A549 (cell line): ENCODE data around the gene FBRSL1. TPM values are rescaled to one million over a fixed set of nuclear protein-coding genes. Genes with fewer than 3 reads are reported as not detected.
A peak's percentile ranks its signal among the peaks of the same experiment; 100 is the strongest.

ENCODE experiments used
- ATAC-seq, 2 experiments: fragments of 200-7000 bp in 1 of 2; fragments of >200 bp in 1 of 2; cut with Nextera tagmentation in 1 of 2; cut with Tn5 transposase in 1 of 2; 3 replicates each; pipeline versions ENCODE4 v1.8.0 to v1.9.1; 2018 to 2020; ENCODE audit warnings: mild to moderate bottlenecking in 1 of 2, moderate library complexity in 1 of 2
- CTCF ChIA-PET: fragments of 300-600 bp; sonication (Branson Sonifier 250); formaldehyde crosslinking; extraction: SDS; loops from one replicate; lab custom pipeline; 2021; ENCODE audit warnings: antibody characterized with exemption, inconsistent platforms; lab: Yijun Ruan, JAX
- POLR2A ChIA-PET: fragments of 350-600 bp; formaldehyde crosslinking; extraction: SDS; loops from one replicate; lab custom pipeline; 2021; ENCODE audit warnings: antibody characterized with exemption, inconsistent platforms; lab: Yijun Ruan, JAX
- DNase-seq, 2 experiments: peaks; one replicate each; pipeline versions ENCODE4 v3.0.0 to v3.0.0-alpha.2; 2011 to 2016; ENCODE audit warnings: low read depth in 1 of 2, low spot score in 1 of 2
- FAIRE-seq: peaks from 2 replicates; lab custom pipeline; 2011; peaks lifted over from hg19 to GRCh38; lab: Jason Lieb, UNC
- H3K27ac ChIP-seq, 2 experiments: fragments of >200 bp; sonication (Bioruptor Twin); formaldehyde crosslinking; 3 replicates each; pipeline ENCODE4 v1.5.1; 2016 to 2017
- H3K4me1 ChIP-seq: fragments of >200 bp; sonication (Bioruptor Twin); formaldehyde crosslinking; 3 replicates; pipeline ENCODE4 v1.6.1; 2016
- H3K4me2 ChIP-seq: fragments of >200 bp; sonication (Bioruptor Twin); formaldehyde crosslinking; 3 replicates; pipeline ENCODE4 v1.6.1; 2016
- H3K4me3 ChIP-seq: fragments of >200 bp; sonication (Bioruptor Twin); formaldehyde crosslinking; 3 replicates; pipeline ENCODE4 v1.5.1; 2016
- H3K9me3 ChIP-seq: fragments of >200 bp; sonication (Bioruptor Twin); formaldehyde crosslinking; 3 replicates; pipeline ENCODE4 v1.6.1; 2016
- CEBPB ChIP-seq, 2 experiments: fragments of >200 bp in 1 of 2; sonication (Bioruptor Twin) in 1 of 2; formaldehyde crosslinking in 1 of 2; IDR thresholded peaks; 2 replicates each; pipeline ENCODE4 v1.6.1; 2012 to 2016
- CHD2 ChIP-seq: fragments of 150-350 bp; IDR thresholded peaks from 2 replicates; pipeline ENCODE4 v1.6.1; 2014; ENCODE audit warnings: low read length; ENCODE audit not compliant: partially characterized antibody
- EHMT2 ChIP-seq: fragments of 200-600 bp; sonication (generic); IDR thresholded peaks from 2 replicates; pipeline ENCODE4 v1.6.1; 2016; ENCODE audit warnings: antibody characterized with exemption, low read depth, mild to moderate bottlenecking, moderate library complexity
- FOSB ChIP-seq: fragments of 250-450 bp; sonication (Bioruptor Pico); IDR thresholded peaks from 2 replicates; pipeline ENCODE4 v1.5.0; 2020; ENCODE audit warnings: mild to moderate bottlenecking, moderate library complexity
- GATA3 ChIP-seq: IDR thresholded peaks from 2 replicates; pipeline ENCODE4 v1.6.1; 2012; ENCODE audit warnings: borderline replicate concordance
- HEYL ChIP-seq: fragments of 250-450 bp; sonication (Bioruptor Pico); IDR thresholded peaks from 2 replicates; pipeline ENCODE4 v1.8.0; 2021; ENCODE audit warnings: mild to moderate bottlenecking, moderate library complexity
- HOXA7 ChIP-seq: fragments of 250-450 bp; sonication (Bioruptor Pico); IDR thresholded peaks from 2 replicates; pipeline ENCODE4 v1.5.0; 2020; ENCODE audit warnings: mild to moderate bottlenecking, moderate library complexity
- KDM1A ChIP-seq: fragments of 200-600 bp; sonication (generic); IDR thresholded peaks from 2 replicates; pipeline ENCODE4 v1.6.1; 2016; ENCODE audit warnings: low read depth, mild to moderate bottlenecking
- KDM5A ChIP-seq: fragments of 200-600 bp; sonication (generic); IDR thresholded peaks from 2 replicates; pipeline ENCODE4 v1.6.1; 2016; ENCODE audit warnings: antibody characterized with exemption, mild to moderate bottlenecking
- NFE2L2 ChIP-seq: fragments of 150-350 bp; conservative IDR thresholded peaks from 2 replicates; pipeline ENCODE4 v1.6.1; 2014; ENCODE audit warnings: low read length
- NR3C1 ChIP-seq: fragments of >200 bp; sonication (Bioruptor Twin); formaldehyde crosslinking; IDR thresholded peaks from 3 replicates; pipeline ENCODE4 v1.6.1; 2017
- POLR2A ChIP-seq: IDR thresholded peaks from 2 replicates; pipeline ENCODE4 v1.6.1; 2012; ENCODE audit warnings: mild to moderate bottlenecking, low read length
- RARB ChIP-seq: fragments of 250-450 bp; sonication (Bioruptor Pico); IDR thresholded peaks from 2 replicates; pipeline ENCODE4 v1.8.0; 2021; ENCODE audit warnings: mild to moderate bottlenecking, moderate library complexity
- RCOR1 ChIP-seq: fragments of 150-350 bp; IDR thresholded peaks from 2 replicates; pipeline ENCODE4 v1.6.1; 2014; ENCODE audit warnings: antibody characterized with exemption, low read length, low read depth
- RFX5 ChIP-seq: fragments of 450-650 bp; IDR thresholded peaks from 2 replicates; pipeline ENCODE4 v1.7.1; 2014; ENCODE audit warnings: antibody characterized with exemption, mild to moderate bottlenecking, moderate library complexity
- SMC3 ChIP-seq: fragments of >200 bp; sonication (Bioruptor Twin); formaldehyde crosslinking; IDR thresholded peaks from 3 replicates; pipeline ENCODE4 v1.6.1; 2018; ENCODE audit warnings: inconsistent platforms
- TFCP2L1 ChIP-seq: fragments of 250-450 bp; sonication (Bioruptor Pico); IDR thresholded peaks from 2 replicates; pipeline ENCODE4 v1.5.0; 2021; ENCODE audit warnings: mild to moderate bottlenecking
- ZFP36 ChIP-seq: fragments of 450-650 bp; IDR thresholded peaks from 2 replicates; pipeline ENCODE4 v1.6.1; 2014; ENCODE audit warnings: borderline replicate concordance; ENCODE audit not compliant: partially characterized antibody
- ZNF302 ChIP-seq: fragments of 250-450 bp; sonication (Bioruptor Pico); IDR thresholded peaks from 2 replicates; pipeline ENCODE4 v1.9.0; 2021; ENCODE audit warnings: inconsistent platforms, mild to moderate bottlenecking, moderate library complexity
- ZSCAN20 ChIP-seq: fragments of 250-450 bp; sonication (Bioruptor Pico); IDR thresholded peaks from 2 replicates; pipeline ENCODE4 v1.8.0; 2022; ENCODE audit warnings: mild to moderate bottlenecking, moderate library complexity
- whole genome bisulfite sequencing: methylation state at CpG from one replicate; pipeline ENCODE4 v1.1.6; 2017; ENCODE audit errors: missing lambda C conversion rate; 5-methylcytosine and 5-hydroxymethylcytosine counted together
- polyA plus RNA-seq, 4 experiments: library from polyadenylated mRNA; depleted of rRNA in 3 of 4; stranded (reverse); fragments of >200 nt; fragmentation: RNase III in 1 of 4; extraction: RNeasy Plus Mini Kit Qiagen cat#74134 plus additional on column Dnase treatment in 1 of 4; gene quantifications; 2 replicates in 3 of 4; 3 replicates in 1 of 4; pipeline ENCODE4 v1.2.3, GENCODE V29; 2011 to 2017
- TF ChIP-seq, protein P1 (sequence below): IDR thresholded peaks from 2 replicates; pipeline ENCODE4 v1.6.1; 2012
- TF ChIP-seq, protein P2 (sequence below): IDR thresholded peaks from 2 replicates; pipeline ENCODE4 v1.6.1; 2012
- TF ChIP-seq, protein P3 (sequence below): IDR thresholded peaks from 2 replicates; pipeline ENCODE4 v1.6.1; 2012; ENCODE audit warnings: low read depth, borderline replicate concordance

The FBRSL1 gene
- polyA plus RNA-seq, 2 of the 4 experiments (the other 2 are of a cell fraction), result 3.0 to 32.8 TPM

DNA sequence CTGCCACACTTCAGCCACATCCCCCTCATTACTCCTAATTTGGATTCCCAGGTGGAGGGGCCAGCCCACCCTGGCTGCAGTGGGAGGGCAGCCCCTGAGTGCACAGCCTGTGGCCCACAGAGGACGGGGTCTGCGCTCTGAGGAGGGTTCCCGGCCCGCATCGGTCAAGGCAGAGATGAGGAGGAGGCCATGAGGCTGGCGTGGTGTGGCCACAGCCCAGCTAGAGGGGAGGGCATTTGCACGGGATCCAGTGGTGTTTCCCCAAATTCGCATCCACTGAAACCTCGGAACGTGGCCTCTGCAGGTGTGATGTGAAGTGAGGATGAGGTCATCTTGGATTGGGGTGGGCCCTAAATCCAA lies 38.1 kb upstream of the FBRSL1 start (continued):
- TF ChIP-seq, protein P1, sequence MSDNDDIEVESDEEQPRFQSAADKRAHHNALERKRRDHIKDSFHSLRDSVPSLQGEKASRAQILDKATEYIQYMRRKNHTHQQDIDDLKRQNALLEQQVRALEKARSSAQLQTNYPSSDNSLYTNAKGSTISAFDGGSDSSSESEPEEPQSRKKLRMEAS, result no peak
- TF ChIP-seq ZSCAN20 (CRISPR knock-in tag) (no peak), NFE2L2 (no peak), ZFP36 (no peak), SMC3 (no peak), ZNF302 (CRISPR knock-in tag) (no peak), POLR2A (no peak), CHD2 (no peak), NR3C1 (no peak)
- TF ChIP-seq, protein P2, sequence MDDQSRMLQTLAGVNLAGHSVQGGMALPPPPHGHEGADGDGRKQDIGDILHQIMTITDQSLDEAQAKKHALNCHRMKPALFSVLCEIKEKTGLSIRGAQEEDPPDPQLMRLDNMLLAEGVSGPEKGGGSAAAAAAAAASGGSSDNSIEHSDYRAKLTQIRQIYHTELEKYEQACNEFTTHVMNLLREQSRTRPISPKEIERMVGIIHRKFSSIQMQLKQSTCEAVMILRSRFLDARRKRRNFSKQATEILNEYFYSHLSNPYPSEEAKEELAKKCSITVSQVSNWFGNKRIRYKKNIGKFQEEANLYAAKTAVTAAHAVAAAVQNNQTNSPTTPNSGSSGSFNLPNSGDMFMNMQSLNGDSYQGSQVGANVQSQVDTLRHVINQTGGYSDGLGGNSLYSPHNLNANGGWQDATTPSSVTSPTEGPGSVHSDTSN, result no peak

DNA sequence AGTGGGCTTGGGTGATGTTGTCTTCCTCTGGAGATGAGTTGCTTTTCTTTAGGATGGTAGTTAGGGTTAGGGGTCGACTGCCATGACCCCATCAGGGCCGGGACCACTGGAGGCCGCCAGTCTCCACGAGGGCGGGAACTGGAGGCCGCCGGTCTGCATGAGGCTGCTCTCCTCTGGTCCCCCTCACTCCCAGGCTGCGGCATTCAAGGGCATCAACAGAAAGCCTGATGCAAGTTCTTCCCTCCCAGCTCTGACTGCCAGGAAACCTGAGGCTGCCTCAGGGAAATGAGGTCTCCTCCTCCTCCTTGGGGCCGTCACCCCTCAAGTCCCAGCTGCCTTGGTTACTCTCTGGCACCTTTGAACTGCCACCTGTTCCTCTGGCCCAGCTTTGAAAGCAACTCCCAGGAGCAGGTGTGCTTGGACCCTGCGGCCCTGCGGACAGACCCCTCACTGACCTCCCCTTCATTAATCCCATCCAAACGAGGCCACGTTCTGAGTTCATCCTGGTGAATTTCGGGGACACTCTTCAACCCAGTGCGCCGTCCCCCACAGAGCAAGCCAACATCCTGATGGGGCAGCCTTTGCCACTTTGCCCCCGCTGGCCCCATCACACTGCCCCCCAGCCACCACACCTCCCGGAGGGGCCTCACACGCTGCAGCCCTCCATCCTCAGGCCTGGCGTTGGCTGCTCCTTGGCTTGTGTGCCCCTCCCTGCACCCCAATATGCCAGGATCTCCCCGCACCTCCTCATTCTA lies 37.2 kb upstream of the FBRSL1 start:
- H3K4me2 ChIP-seq, result no peak overlapping the region
- ChIA-PET POLR2A (no interaction called here), CTCF (interaction anchor here (1.6 kb wide), 1 partner anchor 13 kb away, joined by 3 read pairs; no protein-coding TSS in a partner anchor)
- H3K9me3 ChIP-seq, result no peaks in the 10 kb centered on the region
- FAIRE-seq, result no peak
- 74% methylated on average over 14 of the region's 21 CpGs for WGBS
- no peak overlapping the region for H3K4me3 ChIP-seq
- H3K4me1 ChIP-seq, result no peaks in the 10 kb centered on the region; the same call in 2 of the 3 replicates
- DNase-seq, result no peak
- no peak for ATAC-seq
- H3K27ac ChIP-seq, result no peak overlapping the region
- TF ChIP-seq TFCP2L1 (CRISPR knock-in tag), result no peak

DNA sequence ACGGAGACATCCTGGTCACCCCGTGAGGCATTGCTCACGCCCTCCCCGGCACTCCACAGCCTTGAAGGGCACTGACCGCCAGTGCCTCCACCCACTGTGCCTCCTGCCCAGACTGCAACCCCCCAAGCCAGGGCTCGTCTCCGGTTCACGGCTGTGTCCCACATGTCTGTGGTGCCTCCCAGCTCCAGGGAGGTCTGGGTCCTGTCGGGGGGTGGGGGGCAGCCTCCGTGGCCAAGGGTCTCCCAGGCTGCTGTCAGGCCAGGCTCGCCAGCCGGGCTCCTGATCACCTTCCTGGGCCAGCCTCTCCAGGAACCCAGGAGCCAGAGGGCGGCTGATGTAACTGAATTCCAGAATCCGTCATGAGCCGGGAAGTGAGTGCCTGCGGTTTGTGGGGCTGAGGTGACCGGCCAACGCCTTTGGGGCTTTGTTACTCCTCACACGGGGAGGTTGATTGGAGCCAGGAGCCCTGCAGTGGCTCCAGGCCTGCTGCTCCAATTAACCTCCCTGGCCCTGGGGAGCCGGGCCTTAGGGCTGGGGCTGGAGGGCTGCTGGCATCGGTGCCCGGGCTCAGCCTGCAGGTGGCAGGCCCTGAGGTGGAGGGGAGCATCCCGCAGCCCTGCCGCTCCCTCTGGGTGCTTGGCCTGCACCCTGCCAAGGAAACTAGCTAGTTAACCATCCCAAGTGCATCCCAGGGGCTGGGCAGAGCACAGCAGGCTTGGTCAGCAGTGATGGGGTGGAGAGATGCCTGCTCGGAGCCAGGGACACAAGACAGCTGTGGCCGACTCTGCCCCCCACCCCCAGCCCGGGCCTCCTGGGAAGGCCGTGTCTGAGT lies 36.4 kb upstream of the FBRSL1 start:
- Histone ChIP-seq H3K4me1 (no peaks in the 10 kb centered on the region; the same call in 2 of the 3 replicates), H3K27ac (peak overlapping the region in 1 of 2 experiments; percentile 51; a peak in 1 of 6 replicates), H3K4me3 (no peak overlapping the region), H3K9me3 (no peaks in the 10 kb centered on the region), H3K4me2 (no peak overlapping the region)
- TF ChIP-seq CEBPB (IDR thresholded peaks at IDR 0.05) (no peak), RCOR1 (no peak), KDM5A (no peak), RARB (no peak), RFX5 (no peak), HOXA7 (CRISPR knock-in tag) (no peak), FOSB (CRISPR knock-in tag) (no peak), EHMT2 (no peak), KDM1A (no peak), GATA3 (no peak), HEYL (no peak), NR3C1 (no peak)
- TF ChIP-seq, protein P3, sequence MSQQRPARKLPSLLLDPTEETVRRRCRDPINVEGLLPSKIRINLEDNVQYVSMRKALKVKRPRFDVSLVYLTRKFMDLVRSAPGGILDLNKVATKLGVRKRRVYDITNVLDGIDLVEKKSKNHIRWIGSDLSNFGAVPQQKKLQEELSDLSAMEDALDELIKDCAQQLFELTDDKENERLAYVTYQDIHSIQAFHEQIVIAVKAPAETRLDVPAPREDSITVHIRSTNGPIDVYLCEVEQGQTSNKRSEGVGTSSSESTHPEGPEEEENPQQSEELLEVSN, result no peak
- TF ChIP-seq, protein P2, result no peak
- DNase-seq (no peak), FAIRE-seq (no peak), ATAC-seq (peak in 1 of 2 experiments; percentile 24; a peak in 3 of 6 replicates)
- POLR2A ChIA-PET, result no interaction called here
- WGBS, result 56% methylated on average over 20 of the region's 28 CpGs
- CTCF ChIA-PET, result no interaction called here
